IPS DF 6.9 (cell line): ENCODE measurements around the gene CFAP20.

ENCODE experiments used
- DNase-seq: peaks from one replicate; pipeline ENCODE4 v3.0.0-alpha.2; 2013; ENCODE audit warnings: low read depth, low spot score
- H3K27ac ChIP-seq: one replicate; pipeline ENCODE4 v1.5.1; 2013; ENCODE audit warnings: low read length, control low read depth
- H3K27me3 ChIP-seq: 2 replicates; pipeline ENCODE4 v1.6.1; 2013; ENCODE audit warnings: mild to moderate bottlenecking, low read length; ENCODE audit not compliant: control insufficient read depth, insufficient read depth
- H3K36me3 ChIP-seq: 2 replicates; pipeline ENCODE4 v1.6.1; 2013; ENCODE audit warnings: low read length; ENCODE audit not compliant: control insufficient read depth, insufficient read depth
- H3K4me1 ChIP-seq: 2 replicates; pipeline ENCODE4 v1.6.1; 2013; ENCODE audit warnings: low read length; ENCODE audit not compliant: control insufficient read depth, insufficient read depth
- H3K4me3 ChIP-seq: 2 replicates; pipeline ENCODE4 v1.5.1; 2013; ENCODE audit warnings: mild to moderate bottlenecking, low read length
- H3K9me3 ChIP-seq: 2 replicates; pipeline ENCODE4 v1.6.1; 2013; ENCODE audit warnings: low read length, inconsistent platforms; ENCODE audit not compliant: control insufficient read depth, insufficient read depth
- whole genome bisulfite sequencing: extraction: QIAGEN DNeasy Blood & Tissue Kit; methylation state at CpG from one replicate; pipeline ENCODE4 v1.1.7; 2013; ENCODE audit warnings: mixed read lengths, missing lambda C conversion rate; ENCODE audit not compliant: insufficient read length, insufficient coverage; 5-methylcytosine and 5-hydroxymethylcytosine counted together

Gene CFAP20

GRCh38 chr16:58152246-58152868, 23.2 kb upstream of the CFAP20 start:
- H3K27ac ChIP-seq = no peak overlapping the region
- no peaks in the 10 kb centered on the region for H3K4me1 ChIP-seq
- H3K27me3 ChIP-seq = no peaks in the 10 kb centered on the region
- no peaks in the 10 kb centered on the region for H3K36me3 ChIP-seq
- H3K9me3 ChIP-seq = no peaks in the 10 kb centered on the region
- no peak for DNase-seq
- no peak overlapping the region for H3K4me3 ChIP-seq
- WGBS = no CpG with 5 or more reads among the region's 8 CpGs

- no CpG with 5 or more reads among the region's 1 CpG for WGBS
- DNase-seq = no peak
- no peaks in the 10 kb centered on the region for H3K4me1 ChIP-seq
- H3K36me3 ChIP-seq = no peaks in the 10 kb centered on the region
- no peaks in the 10 kb centered on the region for H3K9me3 ChIP-seq
- no peak overlapping the region for H3K4me3 ChIP-seq
- H3K27me3 ChIP-seq = no peaks in the 10 kb centered on the region
- H3K27ac ChIP-seq = no peak overlapping the region
These were observed 19.3 kb upstream of the CFAP20 start for GRCh38 chr16:58148526-58148925.

- WGBS = no CpG with 5 or more reads among the region's 2 CpGs
- H3K4me3 ChIP-seq = no peak overlapping the region
- no peak for DNase-seq
- H3K4me1 ChIP-seq = no peaks in the 10 kb centered on the region
- H3K36me3 ChIP-seq = no peaks in the 10 kb centered on the region
- no peaks in the 10 kb centered on the region for H3K9me3 ChIP-seq
- no peaks in the 10 kb centered on the region for H3K27me3 ChIP-seq
- no peak overlapping the region for H3K27ac ChIP-seq
These were observed 18.9 kb upstream of the CFAP20 start for GRCh38 chr16:58148099-58148498.

- DNase-seq = no peak
- no peaks in the 10 kb centered on the region for H3K4me1 ChIP-seq
- H3K36me3 ChIP-seq = no peaks in the 10 kb centered on the region
- H3K4me3 ChIP-seq = no peak overlapping the region
- no peaks in the 10 kb centered on the region for H3K9me3 ChIP-seq
- H3K27me3 ChIP-seq = no peaks in the 10 kb centered on the region
- no peak overlapping the region for H3K27ac ChIP-seq
These were observed 9.7 kb upstream of the CFAP20 start for GRCh38 chr16:58138852-58139251.

GRCh38 chr16:58137581-58137980, 8.4 kb upstream of the CFAP20 start:
- no peak overlapping the region for H3K27ac ChIP-seq
- H3K4me3 ChIP-seq = no peak overlapping the region
- no peaks in the 10 kb centered on the region for H3K9me3 ChIP-seq
- H3K27me3 ChIP-seq = no peaks in the 10 kb centered on the region
- no peaks in the 10 kb centered on the region for H3K4me1 ChIP-seq
- no peaks in the 10 kb centered on the region for H3K36me3 ChIP-seq
- no CpG with 5 or more reads among the region's 2 CpGs for WGBS
- DNase-seq = no peak

GRCh38 chr16:58128711-58129096, 477 bp downstream of the CFAP20 start:
- no peak for DNase-seq
- H3K4me3 ChIP-seq = peak overlapping the region; percentile 92
- WGBS = no CpG with 5 or more reads among the region's 25 CpGs
- no peaks in the 10 kb centered on the region for H3K27me3 ChIP-seq
- no peak overlapping the region for H3K27ac ChIP-seq
- H3K36me3 ChIP-seq = no peaks in the 10 kb centered on the region
- no peaks in the 10 kb centered on the region for H3K4me1 ChIP-seq
- no peaks in the 10 kb centered on the region for H3K9me3 ChIP-seq

GRCh38 chr16:58128181-58128631, 975 bp downstream of the CFAP20 start:
- Histone ChIP-seq H3K27me3 (no peaks in the 10 kb centered on the region), H3K9me3 (no peaks in the 10 kb centered on the region), H3K27ac (no peak overlapping the region), H3K36me3 (no peaks in the 10 kb centered on the region), H3K4me3 (peak overlapping the region; percentile 92; the same call in 1 of the 2 replicates), H3K4me1 (no peaks in the 10 kb centered on the region)
- WGBS = no CpG with 5 or more reads among the region's 6 CpGs
- DNase-seq = no peak

- Histone ChIP-seq H3K27ac (no peak overlapping the region), H3K27me3 (no peaks in the 10 kb centered on the region), H3K4me1 (no peaks in the 10 kb centered on the region), H3K4me3 (no peak overlapping the region), H3K9me3 (no peaks in the 10 kb centered on the region), H3K36me3 (no peaks in the 10 kb centered on the region)
- no peak for DNase-seq
- no CpG with 5 or more reads among the region's 4 CpGs for WGBS
These were observed 1.5 kb downstream of the CFAP20 start for GRCh38 chr16:58127634-58128033.

GRCh38 chr16:58127033-58127556, 2.1 kb downstream of the CFAP20 start:
- no CpG with 5 or more reads among the region's 7 CpGs for WGBS
- Histone ChIP-seq H3K4me1 (no peaks in the 10 kb centered on the region), H3K4me3 (no peak overlapping the region), H3K27me3 (no peaks in the 10 kb centered on the region), H3K9me3 (no peaks in the 10 kb centered on the region), H3K36me3 (no peaks in the 10 kb centered on the region), H3K27ac (no peak overlapping the region)
- DNase-seq = no peak

- no CpG with 5 or more reads among the region's 4 CpGs for WGBS
- no peaks in the 10 kb centered on the region for H3K4me1 ChIP-seq
- H3K4me3 ChIP-seq = no peak overlapping the region
These were observed 2.7 kb downstream of the CFAP20 start for GRCh38 chr16:58126451-58126961.

GRCh38 chr16:58125781-58126335, 3.3 kb downstream of the CFAP20 start:
- Histone ChIP-seq H3K4me3 (no peak overlapping the region), H3K9me3 (no peaks in the 10 kb centered on the region), H3K27me3 (no peaks in the 10 kb centered on the region), H3K27ac (no peak overlapping the region), H3K4me1 (no peaks in the 10 kb centered on the region), H3K36me3 (no peaks in the 10 kb centered on the region)
- no peak for DNase-seq
- no CpG with 5 or more reads among the region's 10 CpGs for WGBS

More at GRCh38 chr16:58126451-58126961, 2.7 kb downstream of the CFAP20 start:
- no peak overlapping the region for H3K27ac ChIP-seq
- no peak for DNase-seq
- H3K36me3 ChIP-seq = no peaks in the 10 kb centered on the region
- H3K9me3 ChIP-seq = no peaks in the 10 kb centered on the region
- H3K27me3 ChIP-seq = no peaks in the 10 kb centered on the region
